ENCODE data around the gene FOXL1.
A peak's percentile ranks its signal among the peaks of the same experiment; 100 is the strongest.

The FOXL1 gene

GRCh38 chr16:86549076-86549892 is 29.1 kb upstream of the FOXL1 start:
- no peak for DNase-seq

DNA sequence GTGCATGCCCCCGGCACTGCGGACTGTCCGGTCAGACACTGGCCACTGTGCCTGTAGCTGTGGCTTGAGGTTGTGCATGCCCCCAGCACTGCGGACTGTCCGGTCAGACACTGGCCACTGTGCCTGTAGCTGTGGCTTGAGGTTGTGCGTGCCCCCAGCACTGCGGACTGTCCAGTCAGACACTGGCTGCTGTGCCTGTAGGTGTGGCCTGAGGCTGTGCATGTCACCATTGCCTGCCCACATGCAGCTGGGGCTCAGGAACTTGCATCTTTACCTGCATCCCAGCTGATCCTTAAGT is 28.5 kb upstream of the FOXL1 start:
- DNase-seq, result no peak

DNA sequence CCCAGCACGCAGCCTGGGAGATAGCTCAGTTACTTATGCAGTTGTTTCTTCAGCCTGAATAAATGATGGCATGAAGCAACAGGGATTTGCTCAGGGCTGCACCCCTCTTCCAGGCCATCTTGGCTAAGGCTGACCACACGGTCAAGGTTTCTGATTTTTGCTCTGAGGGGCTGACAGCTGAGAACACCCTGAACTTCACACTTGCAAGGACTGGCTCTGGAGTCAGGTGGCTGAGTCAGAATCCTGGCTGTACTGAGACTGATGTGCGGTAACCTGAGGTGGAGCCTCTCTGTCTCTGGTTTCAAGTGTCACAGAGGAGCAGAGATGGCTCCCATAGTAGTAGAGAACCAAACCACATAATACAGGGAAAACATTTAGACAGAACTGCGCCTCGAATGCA is 28.1 kb upstream of the FOXL1 start:
- no peak for DNase-seq

DNA sequence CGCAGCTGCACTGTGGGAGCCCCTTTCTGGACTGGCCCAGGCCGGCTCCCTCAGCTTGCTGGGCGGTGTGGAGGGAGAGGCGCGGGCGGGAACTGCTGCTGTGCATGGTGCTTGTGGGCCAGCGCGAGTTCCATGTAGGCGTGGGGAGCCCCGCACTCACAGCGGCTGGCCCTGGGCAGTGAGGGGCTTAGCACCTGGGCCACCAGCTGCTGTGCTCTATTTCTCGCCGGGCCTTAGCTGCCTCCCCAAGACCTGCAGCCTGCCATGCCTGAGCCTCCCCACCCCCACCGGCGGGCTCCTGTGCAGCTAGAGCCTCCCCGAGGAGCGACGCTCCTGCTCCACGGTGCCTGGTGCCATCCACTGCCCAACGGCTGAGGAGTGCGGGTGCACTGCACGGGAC is 25.0 kb upstream of the FOXL1 start:
- no peak for DNase-seq

GRCh38 chr16:86554599-86554916 is 23.8 kb upstream of the FOXL1 start:
- DNase-seq, result no peak

- DNase-seq, result peak; percentile 11
Observed at GRCh38 chr16:86554917-86555703, 23.2 kb upstream of the FOXL1 start, which contains the start of gene MTHFSD. Gene MTHFSD (minus strand): TSS chr16:86555235. CDS start chr16:86555184, 51 bp downstream.

GRCh38 chr16:86555704-86556075 is 22.7 kb upstream of the FOXL1 start:
- no peak for DNase-seq

DNA sequence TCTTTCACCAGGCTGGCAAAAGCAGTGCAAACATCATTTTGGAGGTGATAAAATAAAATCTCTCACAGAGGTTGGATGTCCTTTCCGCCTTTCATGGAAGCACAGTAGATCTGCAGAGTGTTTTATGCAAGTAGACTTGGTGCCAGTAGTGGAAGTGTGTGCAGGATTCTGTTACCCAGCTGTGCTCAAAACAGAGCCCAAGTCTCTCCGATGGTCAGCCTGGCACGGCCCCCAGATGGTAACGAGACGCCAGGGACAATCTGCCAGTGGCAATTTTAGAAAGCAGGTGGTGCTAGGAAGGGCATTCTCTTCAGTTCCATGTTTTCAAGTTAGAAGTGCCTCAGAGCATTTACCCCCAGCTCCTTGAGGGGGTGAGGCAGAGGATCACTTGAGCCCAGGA is 21.8 kb upstream of the FOXL1 start:
- DNase-seq, result no peak

DNA sequence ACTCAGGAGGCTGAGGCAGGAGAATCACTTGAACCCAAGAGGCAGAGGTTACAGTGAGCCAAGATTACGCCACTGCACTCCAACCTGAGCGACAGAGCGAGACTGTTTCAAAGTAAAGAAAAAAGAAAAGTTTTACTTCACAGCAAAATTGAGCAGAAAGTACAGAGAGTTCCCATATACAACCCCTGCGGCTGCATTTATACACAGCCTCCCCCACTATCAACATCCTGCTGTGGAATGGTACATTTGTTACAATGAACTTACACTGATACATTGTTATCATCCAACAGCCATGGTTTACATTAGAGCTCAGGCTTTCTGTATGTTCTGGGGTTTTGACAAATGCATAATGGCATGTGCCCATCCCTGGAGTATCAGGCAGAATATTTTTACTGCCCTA is 20.8 kb upstream of the FOXL1 start:
- no peak for DNase-seq

DNA sequence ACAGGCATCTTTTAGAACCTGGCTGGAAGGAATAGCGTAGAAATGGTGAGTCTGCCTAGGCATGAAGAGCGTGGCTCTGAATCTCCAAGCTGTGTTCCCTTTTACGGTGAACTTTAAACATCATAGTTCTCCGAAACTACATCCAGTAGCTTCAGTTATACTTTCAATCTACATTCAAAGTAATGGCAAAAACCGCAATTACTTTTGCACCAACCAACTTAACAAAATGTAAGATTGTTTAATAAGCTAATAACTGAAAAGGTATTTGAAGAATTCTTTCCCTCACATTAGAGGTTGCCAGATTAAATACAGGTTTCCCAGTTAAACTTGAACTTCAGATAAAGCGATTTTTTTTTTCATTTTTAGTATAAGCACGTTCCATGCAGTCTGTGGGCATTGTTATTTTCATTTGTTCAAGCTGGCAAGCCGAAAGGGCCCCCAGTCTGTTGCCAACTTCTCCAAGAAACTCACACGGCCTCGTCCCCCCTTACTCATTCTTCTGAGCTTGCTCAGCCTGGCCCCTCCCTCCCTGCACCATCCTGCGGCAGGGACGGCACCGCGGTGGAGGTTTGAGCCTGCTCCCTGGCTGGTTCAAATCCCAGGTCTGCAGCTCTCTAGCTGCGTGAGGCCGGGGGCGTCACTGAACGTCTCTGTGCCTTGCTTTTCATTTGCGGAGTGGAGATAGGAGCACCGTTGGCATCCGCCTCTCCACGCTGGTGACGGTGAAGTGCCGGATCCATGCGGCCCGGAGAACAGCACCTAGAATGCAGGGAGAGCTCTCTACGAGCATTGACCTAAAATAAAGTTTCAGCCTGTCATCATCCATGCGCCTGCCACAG is 19.8 kb upstream of the FOXL1 start:
- no peak for DNase-seq

DNA sequence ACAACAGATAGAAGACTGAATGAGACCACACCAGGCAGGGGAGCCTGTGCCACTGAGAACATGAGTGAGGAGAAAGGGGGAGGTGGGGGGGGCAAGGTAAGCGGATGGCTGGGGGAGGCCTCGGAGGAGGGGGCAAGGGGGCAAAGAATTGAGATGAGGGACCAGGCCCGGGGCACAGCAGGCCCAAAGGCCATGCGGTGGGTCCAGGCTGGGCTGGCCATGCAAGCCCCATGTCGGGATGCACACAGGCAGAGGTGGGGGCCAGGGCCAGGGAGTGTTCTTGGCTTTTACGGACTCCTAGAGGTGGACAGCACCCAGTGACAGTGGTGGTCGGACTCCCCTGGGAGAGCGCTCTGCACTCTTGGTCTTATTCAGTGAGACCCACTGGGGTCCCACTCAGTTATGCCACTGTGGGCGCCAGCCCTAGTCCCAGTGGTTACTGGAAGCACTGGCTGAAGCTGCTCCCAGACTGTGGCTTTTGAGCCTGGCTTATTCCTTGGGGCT is 18.5 kb upstream of the FOXL1 start:
- DNase-seq, result no peak

- DNase-seq, result no peak
Observed at GRCh38 chr16:86562356-86562755, 16.0 kb upstream of the FOXL1 start.

DNA sequence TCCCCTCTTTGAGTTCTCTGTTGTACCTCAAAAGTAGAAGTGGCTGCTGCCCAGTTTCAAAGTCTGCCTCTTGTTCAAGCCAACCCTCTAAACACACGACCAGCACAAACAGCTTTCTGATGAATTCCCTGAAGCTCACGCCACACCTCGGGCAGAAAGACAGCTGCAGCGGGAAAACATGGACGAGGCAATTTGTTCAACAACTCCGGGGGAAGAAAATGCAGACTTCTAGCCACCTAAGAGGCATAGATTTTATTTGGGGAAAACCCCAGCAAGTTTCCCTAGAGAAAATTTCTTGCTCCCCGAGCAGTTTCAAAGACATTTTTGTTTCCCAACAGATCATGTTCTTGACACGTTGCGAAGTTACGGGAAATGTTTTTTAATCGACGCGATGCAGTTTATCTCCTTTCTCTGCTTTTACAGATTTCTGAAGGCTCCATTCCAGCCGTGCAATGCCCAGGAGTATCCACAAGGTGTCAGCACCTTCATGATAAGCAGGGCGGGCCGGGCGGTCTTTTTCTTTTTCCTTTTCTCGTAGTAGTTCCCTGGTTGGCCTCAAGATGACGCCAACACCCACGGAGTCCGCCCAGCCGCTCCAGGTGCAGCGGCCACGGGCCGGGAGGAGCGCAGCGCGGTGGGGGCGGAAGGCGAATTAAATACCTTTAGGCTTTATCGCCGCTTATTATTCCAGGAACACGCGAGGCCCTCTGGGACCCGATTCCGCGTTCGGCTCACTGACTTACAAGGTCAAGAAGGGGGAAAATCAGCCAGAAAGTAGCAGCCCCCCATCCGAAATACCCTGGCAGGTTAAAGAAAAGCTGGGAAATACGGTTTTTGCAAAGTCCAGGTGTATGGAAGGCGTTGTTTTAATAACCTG is 14.6 kb upstream of the FOXL1 start:
- peak; percentile 33 for DNase-seq

DNA sequence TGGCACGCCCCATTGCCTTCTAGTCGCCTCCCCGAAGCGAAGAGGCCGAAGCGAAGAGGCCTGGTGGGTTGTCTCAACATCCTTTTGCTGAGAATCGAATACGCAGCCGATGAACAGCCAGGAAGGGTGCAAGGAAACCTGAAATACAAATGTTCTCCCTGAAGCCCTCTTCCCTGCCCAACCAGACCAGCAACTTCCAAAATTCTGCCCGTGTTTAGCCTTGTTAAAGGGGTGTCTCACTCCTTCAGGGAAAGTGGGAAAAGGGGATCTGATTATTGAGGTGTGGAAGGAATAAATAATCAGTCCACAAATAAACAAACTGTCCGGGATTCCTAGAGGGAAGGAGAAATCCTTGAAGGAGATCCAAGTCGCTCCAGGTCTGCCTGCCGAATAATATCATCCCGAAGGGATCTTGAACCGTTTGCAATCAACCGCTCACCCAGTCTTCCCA is 13.1 kb upstream of the FOXL1 start:
- DNase-seq, result no peak

DNA sequence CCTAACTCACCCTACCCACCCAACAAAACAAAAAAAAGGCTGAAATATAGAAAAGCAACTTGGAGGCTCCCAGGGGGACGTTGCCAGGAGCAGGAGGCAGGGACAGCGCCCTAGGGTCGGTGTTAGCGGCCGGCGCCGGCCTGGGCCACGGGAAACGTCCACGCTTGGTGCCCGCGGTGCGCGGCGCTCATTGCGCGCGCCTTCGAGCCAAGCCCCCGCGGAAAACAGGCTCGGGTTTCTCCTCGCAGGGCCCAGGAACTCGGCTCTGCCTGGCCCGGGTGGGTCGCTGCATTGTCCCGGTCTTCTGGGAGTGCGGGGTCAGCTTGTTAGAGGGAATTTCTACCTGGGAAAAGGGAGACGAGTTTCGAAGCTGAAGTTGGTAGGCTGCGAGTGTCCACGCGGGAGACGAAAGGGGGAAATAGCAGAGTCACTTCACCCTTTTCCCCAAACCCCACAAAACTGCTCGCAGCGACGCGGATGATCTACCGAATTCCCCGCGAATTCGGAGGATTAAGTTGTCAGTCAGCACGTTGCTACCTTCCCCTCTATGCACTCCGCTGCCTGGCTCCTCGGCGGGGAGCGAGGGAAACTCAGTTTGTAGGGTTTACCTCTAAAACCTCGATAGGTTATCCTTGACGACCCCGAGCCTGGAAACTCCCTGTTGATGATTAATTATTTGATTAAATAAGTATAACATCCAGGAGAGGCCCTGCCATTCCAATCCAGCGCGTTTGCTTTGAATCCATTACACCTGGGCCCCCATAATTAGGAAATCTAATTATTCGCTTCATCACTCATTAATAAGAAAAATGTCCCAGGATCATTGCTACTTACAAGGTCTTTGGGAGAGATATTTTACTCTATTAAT is 12.5 kb upstream of the FOXL1 start:
- DNase-seq, result no peak

- DNase-seq, result no peak
Observed at GRCh38 chr16:86566601-86566965, 11.8 kb upstream of the FOXL1 start, which contains the start of gene FOXC2. Gene FOXC2 (plus strand): TSS chr16:86566829. CDS start chr16:86567336, 507 bp downstream.

DNA sequence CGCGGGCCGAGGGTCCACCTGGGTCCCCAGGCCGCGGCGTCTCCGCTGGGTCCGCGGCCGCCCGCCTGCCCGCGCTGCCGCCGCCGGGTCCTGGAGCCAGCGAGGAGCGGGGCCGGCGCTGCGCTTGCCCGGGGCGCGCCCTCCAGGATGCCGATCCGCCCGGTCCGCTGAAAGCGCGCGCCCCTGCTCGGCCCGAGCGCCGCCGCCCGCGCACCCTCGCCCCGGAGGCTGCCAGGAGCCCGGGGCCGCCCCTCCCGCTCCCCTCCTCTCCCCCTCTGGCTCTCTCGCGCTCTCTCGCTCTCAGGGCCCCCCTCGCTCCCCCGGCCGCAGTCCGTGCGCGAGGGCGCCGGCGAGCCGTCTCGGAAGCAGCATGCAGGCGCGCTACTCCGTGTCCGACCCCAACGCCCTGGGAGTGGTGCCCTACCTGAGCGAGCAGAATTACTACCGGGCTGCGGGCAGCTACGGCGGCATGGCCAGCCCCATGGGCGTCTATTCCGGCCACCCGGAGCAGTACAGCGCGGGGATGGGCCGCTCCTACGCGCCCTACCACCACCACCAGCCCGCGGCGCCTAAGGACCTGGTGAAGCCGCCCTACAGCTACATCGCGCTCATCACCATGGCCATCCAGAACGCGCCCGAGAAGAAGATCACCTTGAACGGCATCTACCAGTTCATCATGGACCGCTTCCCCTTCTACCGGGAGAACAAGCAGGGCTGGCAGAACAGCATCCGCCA is 11.2 kb upstream of the FOXL1 start:
- no peak for DNase-seq

DNA sequence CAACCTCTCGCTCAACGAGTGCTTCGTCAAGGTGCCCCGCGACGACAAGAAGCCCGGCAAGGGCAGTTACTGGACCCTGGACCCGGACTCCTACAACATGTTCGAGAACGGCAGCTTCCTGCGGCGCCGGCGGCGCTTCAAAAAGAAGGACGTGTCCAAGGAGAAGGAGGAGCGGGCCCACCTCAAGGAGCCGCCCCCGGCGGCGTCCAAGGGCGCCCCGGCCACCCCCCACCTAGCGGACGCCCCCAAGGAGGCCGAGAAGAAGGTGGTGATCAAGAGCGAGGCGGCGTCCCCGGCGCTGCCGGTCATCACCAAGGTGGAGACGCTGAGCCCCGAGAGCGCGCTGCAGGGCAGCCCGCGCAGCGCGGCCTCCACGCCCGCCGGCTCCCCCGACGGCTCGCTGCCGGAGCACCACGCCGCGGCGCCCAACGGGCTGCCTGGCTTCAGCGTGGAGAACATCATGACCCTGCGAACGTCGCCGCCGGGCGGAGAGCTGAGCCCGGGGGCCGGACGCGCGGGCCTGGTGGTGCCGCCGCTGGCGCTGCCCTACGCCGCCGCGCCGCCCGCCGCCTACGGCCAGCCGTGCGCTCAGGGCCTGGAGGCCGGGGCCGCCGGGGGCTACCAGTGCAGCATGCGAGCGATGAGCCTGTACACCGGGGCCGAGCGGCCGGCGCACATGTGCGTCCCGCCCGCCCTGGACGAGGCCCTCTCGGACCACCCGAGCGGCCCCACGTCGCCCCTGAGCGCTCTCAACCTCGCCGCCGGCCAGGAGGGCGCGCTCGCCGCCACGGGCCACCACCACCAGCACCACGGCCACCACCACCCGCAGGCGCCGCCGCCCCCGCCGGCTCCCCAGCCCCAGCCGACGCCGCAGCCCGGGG is 10.4 kb upstream of the FOXL1 start:
- DNase-seq, result no peak

All from NCI-H2029 treated with DMSO at 0.1 percent for 48 hours (cell line).